Nephron progenitor cell (in vitro differentiated cells): ENCODE measurements around the gene FAM174B.

Source experiments
- DNase-seq: peaks from one replicate; pipeline ENCODE4 v3.0.0; 2021
- H3K27ac Mint-ChIP-seq: 2 replicates; pipeline ENCODE4 v1.8.0; 2021; ENCODE audit warnings: mild to moderate bottlenecking, moderate library complexity, mixed read lengths
- H3K27me3 Mint-ChIP-seq: 2 replicates; pipeline ENCODE4 v1.8.0; 2021; ENCODE audit warnings: mild to moderate bottlenecking, low read depth, mixed read lengths; ENCODE audit not compliant: poor library complexity
- H3K36me3 Mint-ChIP-seq: 2 replicates; pipeline ENCODE4 v1.8.0; 2021; ENCODE audit warnings: low read depth, mixed read lengths
- H3K4me1 Mint-ChIP-seq: 2 replicates; pipeline ENCODE4 v1.8.0; 2021; ENCODE audit warnings: mixed read lengths
- H3K4me3 Mint-ChIP-seq: 2 replicates; pipeline ENCODE4 v1.8.0; 2021; ENCODE audit warnings: mild to moderate bottlenecking, moderate library complexity, mixed read lengths
- H3K9me3 Mint-ChIP-seq: 2 replicates; pipeline ENCODE4 v1.8.0; 2021; ENCODE audit warnings: mild to moderate bottlenecking, moderate library complexity, mixed read lengths
- CTCF ChIP-seq: fragments of 200-600 bp; sonication (generic); IDR thresholded peaks from 2 replicates; pipeline ENCODE4 v1.5.0; 2021; ENCODE audit warnings: antibody characterized with exemption

Gene FAM174B

GRCh38 chr15:92633418-92633817, 22.2 kb downstream of the FAM174B start:
- H3K27ac Mint-ChIP-seq, result peak overlapping the region; percentile 92
- peaks cover 13% of the 10 kb centered on the region for H3K9me3 Mint-ChIP-seq
- TF ChIP-seq CTCF, result no peak
- H3K4me1 Mint-ChIP-seq, result peaks cover 40% of the 10 kb centered on the region
- peaks cover 3% of the 10 kb centered on the region for H3K27me3 Mint-ChIP-seq
- no peak for DNase-seq
- no peak overlapping the region for H3K4me3 Mint-ChIP-seq
- peaks cover 21% of the 10 kb centered on the region for H3K36me3 Mint-ChIP-seq

- Mint-ChIP-seq H3K4me3 (no peak overlapping the region), H3K9me3 (peaks cover 13% of the 10 kb centered on the region), H3K4me1 (peaks cover 36% of the 10 kb centered on the region), H3K27ac (no peak overlapping the region), H3K27me3 (peaks cover 3% of the 10 kb centered on the region), H3K36me3 (peaks cover 21% of the 10 kb centered on the region)
- no peak for DNase-seq
- no peak for TF ChIP-seq CTCF
Measured at GRCh38 chr15:92633001-92633400, 22.6 kb downstream of the FAM174B start.

- H3K27ac Mint-ChIP-seq, result no peak overlapping the region
- H3K27me3 Mint-ChIP-seq, result peaks cover 3% of the 10 kb centered on the region
- no peak for TF ChIP-seq CTCF
- peaks cover 17% of the 10 kb centered on the region for H3K9me3 Mint-ChIP-seq
- no peak for DNase-seq
- H3K4me3 Mint-ChIP-seq, result no peak overlapping the region
- peaks cover 32% of the 10 kb centered on the region for H3K36me3 Mint-ChIP-seq
- peaks cover 23% of the 10 kb centered on the region for H3K4me1 Mint-ChIP-seq
Measured at GRCh38 chr15:92631721-92632120, 23.9 kb downstream of the FAM174B start.

- Mint-ChIP-seq H3K27ac (no peak overlapping the region), H3K27me3 (peaks cover 3% of the 10 kb centered on the region), H3K36me3 (peaks cover 37% of the 10 kb centered on the region), H3K4me1 (peaks cover 18% of the 10 kb centered on the region), H3K4me3 (no peak overlapping the region), H3K9me3 (peaks cover 20% of the 10 kb centered on the region)
- DNase-seq, result no peak
- no peak for TF ChIP-seq CTCF
Measured at GRCh38 chr15:92629975-92630626, 25.5 kb downstream of the FAM174B start.

- peaks cover 20% of the 10 kb centered on the region for H3K9me3 Mint-ChIP-seq
- DNase-seq, result no peak
Measured at GRCh38 chr15:92629276-92629974, 26.1 kb downstream of the FAM174B start.

More at GRCh38 chr15:92629276-92629974, 26.1 kb downstream of the FAM174B start:
- H3K4me1 Mint-ChIP-seq, result peaks cover 21% of the 10 kb centered on the region
- no peak overlapping the region for H3K27ac Mint-ChIP-seq
- no peak overlapping the region for H3K4me3 Mint-ChIP-seq
- H3K27me3 Mint-ChIP-seq, result peaks cover 3% of the 10 kb centered on the region
- H3K36me3 Mint-ChIP-seq, result peaks cover 37% of the 10 kb centered on the region
- no peak for TF ChIP-seq CTCF
